Naive thymus-derived CD8-positive, alpha-beta T cell (primary cell): Measurements from ENCODE around the gene PXDN. TPM values are rescaled to one million over a fixed set of nuclear protein-coding genes. Genes with fewer than 3 reads are reported as not detected.

Experiments used
- ATAC-seq, 2 donors: fragments of 150-1000 bp; cut with Tn5 transposase in 1 of 2; sonication (Bioruptor Pico), chemical (Tn5 transposase) in 1 of 2; 1 replicate in 1 of 2; 2 replicates in 1 of 2; pipeline ENCODE4 v1.10.0; 2021; ENCODE audit warnings: mild to moderate bottlenecking in 2 of 2, moderate library complexity in 2 of 2
- POLR2A ChIA-PET: fragments of 350-600 bp; sonication (Branson Sonifier 250); formaldehyde crosslinking; loops from one replicate; lab custom pipeline; 2021; ENCODE audit warnings: antibody characterized with exemption; lab: Charles Lee
- DNase-seq, 10 donors: peaks; one replicate each; pipeline versions ENCODE4 v3.0.0 to v3.0.0-alpha.2; 2020 to 2022
- H3K27ac Mint-ChIP-seq, 10 donors: one replicate each; pipeline ENCODE4 v1.8.0; 2020 to 2022; ENCODE audit warnings: mild to moderate bottlenecking in 10 of 10, mixed read lengths in 10 of 10, moderate library complexity in 4 of 10, inconsistent platforms in 1 of 10
- H3K27me3 Mint-ChIP-seq, 5 donors: one replicate each; pipeline ENCODE4 v1.8.0; 2021 to 2022; ENCODE audit warnings: mixed read lengths in 5 of 5
- H3K36me3 Mint-ChIP-seq, 3 donors: one replicate each; pipeline ENCODE4 v1.8.0; 2020 to 2022; ENCODE audit warnings: mixed read lengths in 3 of 3, mild to moderate bottlenecking in 2 of 3, inconsistent platforms in 1 of 3
- H3K4me1 Mint-ChIP-seq, 4 donors: one replicate each; pipeline ENCODE4 v1.8.0; 2021 to 2022; ENCODE audit warnings: mixed read lengths in 4 of 4
- H3K4me3 Mint-ChIP-seq, 10 donors: one replicate each; pipeline ENCODE4 v1.8.0; 2020 to 2022; ENCODE audit warnings: mild to moderate bottlenecking in 10 of 10, mixed read lengths in 10 of 10, moderate library complexity in 6 of 10, inconsistent platforms in 1 of 10
- H3K9me3 Mint-ChIP-seq, 9 donors: one replicate each; pipeline ENCODE4 v1.8.0; 2020 to 2022; ENCODE audit warnings: mixed read lengths in 9 of 9, mild to moderate bottlenecking in 3 of 9, inconsistent platforms in 1 of 9, moderate library complexity in 1 of 9
- polyA plus RNA-seq, 3 donors: library from polyadenylated mRNA; unstranded; fragments of 300-500 nt; fragmentation: Illumina TruSeq; gene quantifications; one replicate each; pipeline ENCODE4 v1.2.3, GENCODE V29; 2021
- total RNA-seq, 8 experiments: library from RNA in 2 of 8; stranded (reverse) in 2 of 8; gene quantifications; one replicate each; pipeline ENCODE4 v1.2.3 and lab custom pipeline; 2021 to 2026

PXDN gene
- total and polyA plus RNA-seq, 5 experiments from 2014 or later = 0.42 to 2.0 (median 1.4) TPM

DNA sequence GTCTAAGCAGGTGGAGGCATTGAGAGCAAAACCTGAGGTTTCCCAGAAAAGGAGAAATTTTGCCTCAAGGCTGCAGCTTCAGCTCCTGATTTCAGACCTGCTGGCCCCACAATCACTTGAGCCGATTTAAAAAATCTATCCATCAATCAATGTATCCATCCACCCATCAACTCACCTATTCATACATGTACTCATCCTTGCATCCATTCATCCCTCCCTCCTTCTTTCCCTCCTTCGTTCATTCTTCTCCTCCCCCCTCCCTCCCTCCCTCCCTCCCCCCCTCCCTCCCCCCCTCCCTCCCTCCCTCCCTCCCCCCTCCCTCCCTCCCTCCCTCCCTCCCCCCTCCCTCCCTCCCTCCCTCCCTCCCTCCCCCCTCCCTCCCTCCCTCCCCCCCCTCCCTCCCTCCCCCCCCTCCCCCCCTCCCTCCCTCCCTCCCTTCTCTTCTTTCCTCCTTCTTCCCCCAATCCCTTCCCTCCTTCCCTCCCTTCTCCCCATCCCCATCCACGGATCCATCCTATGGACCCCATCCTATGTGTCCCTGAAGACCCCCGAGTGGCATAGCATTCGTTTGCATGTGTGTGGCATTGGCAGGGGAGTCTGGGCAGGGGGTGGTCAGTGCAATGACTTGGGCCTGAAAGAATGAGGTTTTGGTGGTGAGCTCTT lies 6.1 kb upstream of the PXDN start:
- Mint-ChIP-seq H3K4me3 (peak overlapping the region in 1 of 10 donors; percentile 68), H3K27ac (peak overlapping the region in 1 of 10 donors; percentile 38), H3K27me3 (peaks cover 21 to 52% (median 48%) of the 10 kb centered on the region in 5 donors), H3K4me1 (peaks cover 0 to 16% (median 6%) of the 10 kb centered on the region in 4 donors), H3K9me3 (peaks cover 0 to 26% (median 8%) of the 10 kb centered on the region in 9 donors), H3K36me3 (peaks cover 2 to 8% (median 5%) of the 10 kb centered on the region in 3 donors)
- DNase-seq (no peak), ATAC-seq (no peak)
- POLR2A ChIA-PET = no interaction called here

DNA sequence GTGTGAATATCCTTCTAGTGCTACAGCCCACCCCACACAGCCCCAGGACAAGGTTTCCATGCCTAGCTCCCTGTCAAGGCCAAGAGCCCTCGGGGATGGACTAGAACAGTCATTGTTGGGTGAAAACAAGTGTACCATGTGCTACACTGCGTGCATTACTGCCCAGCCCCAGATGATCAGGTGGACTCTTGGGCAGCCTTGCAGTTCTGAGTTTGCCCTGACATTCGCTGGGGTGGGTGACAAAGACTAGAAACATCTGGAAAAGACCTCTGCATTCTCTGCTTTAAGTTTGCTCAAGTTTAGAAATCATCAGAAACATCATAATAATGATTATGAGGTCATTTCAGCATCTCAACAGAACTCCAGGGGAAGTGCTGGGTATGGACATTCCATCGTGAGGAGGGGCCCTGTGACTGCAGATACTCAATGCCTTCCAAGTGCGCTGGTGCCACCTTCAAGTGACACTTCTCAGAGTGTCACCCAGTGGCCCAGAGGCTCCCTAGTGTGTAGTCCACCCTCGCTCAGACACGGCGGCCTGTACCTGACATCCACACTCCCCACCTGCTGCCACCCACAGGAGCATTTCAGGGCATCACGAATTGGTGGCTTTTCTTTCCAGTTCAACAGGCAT lies 5.3 kb upstream of the PXDN start:
- Mint-ChIP-seq H3K27me3 (peaks cover 20 to 52% (median 47%) of the 10 kb centered on the region in 5 donors), H3K4me1 (peaks cover 2 to 18% (median 7%) of the 10 kb centered on the region in 4 donors), H3K27ac (no peak overlapping the region), H3K9me3 (peaks cover 0 to 19% (median 2%) of the 10 kb centered on the region in 9 donors), H3K36me3 (peaks cover 0 to 3% (median 0%) of the 10 kb centered on the region in 3 donors), H3K4me3 (no peak overlapping the region)
- DNase-seq (no peak), ATAC-seq (no peak)
- POLR2A ChIA-PET = no interaction called here

DNA sequence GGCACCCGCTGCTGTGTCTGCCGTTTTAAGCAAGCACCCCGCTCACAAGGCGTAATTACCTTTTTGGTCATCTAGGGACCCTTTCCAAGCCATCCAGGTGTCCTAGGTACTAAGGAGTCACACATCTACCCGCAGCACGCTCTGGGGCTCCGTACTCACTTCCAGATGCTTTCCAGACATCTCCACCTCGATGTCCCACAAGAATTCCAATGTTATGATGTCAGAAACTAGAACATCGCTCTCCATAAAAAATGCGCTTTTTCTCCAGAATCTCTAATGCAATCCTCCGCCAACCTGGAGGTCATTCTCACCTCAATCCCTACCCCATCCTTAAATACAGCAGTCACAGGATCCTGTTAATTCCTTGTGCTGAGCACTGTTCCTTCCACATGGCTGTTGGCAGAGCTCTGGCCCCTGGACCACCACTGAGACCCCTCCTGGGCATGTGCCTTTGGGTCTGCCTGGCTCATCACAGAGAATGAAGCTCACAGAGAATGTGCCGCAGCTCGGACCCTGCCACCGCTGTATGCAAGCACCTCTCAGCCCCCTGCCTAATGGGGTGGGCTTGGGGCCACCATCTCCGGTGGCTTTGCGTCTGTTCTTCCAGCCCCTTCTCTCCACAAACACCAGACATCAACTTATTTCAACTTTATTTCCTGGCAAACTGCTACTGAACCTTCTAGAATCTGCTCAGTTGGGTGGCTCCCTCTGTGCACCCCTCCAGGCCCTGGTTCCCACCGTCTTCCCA lies 4.6 kb upstream of the PXDN start:
- DNase-seq (peak in 1 of 10 donors; percentile 4), ATAC-seq (no peak)
- Mint-ChIP-seq H3K27ac (no peak overlapping the region), H3K4me3 (no peak overlapping the region), H3K4me1 (peaks cover 3 to 18% (median 7%) of the 10 kb centered on the region in 4 donors), H3K36me3 (no peaks in the 10 kb centered on the region), H3K9me3 (peaks cover 0 to 14% (median 0%) of the 10 kb centered on the region in 9 donors), H3K27me3 (peaks cover 20 to 52% (median 47%) of the 10 kb centered on the region in 5 donors)
- POLR2A ChIA-PET = no interaction called here

DNA sequence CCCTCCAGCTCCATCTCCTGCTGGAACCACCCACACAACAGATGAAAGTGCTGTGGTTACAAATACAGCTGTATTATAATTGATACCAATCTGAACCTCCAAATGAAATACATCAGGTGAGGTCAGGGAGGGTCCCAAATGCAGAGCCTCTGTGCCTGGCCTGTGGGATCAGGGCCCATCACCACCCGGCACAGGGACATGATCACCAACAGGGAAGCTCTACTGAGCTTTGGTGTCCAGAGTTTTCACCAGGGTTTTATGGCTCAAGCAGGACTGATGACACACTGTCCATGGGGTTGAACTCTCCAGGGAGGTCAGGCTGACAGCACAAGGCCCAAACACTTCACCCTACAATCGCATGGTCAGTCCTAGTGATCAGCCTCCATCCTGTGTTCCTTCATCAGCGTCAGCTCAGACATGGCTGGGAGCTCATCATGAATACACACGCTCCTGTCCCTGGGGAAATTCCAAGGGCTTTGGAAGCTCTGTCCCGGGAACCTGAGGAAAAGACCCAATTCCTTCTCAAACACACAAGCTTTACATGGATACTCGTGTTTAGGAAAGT lies 3.9 kb upstream of the PXDN start:
- Mint-ChIP-seq H3K4me3 (no peak overlapping the region), H3K36me3 (no peaks in the 10 kb centered on the region), H3K27me3 (peaks cover 20 to 52% (median 47%) of the 10 kb centered on the region in 5 donors), H3K4me1 (peaks cover 3 to 18% (median 7%) of the 10 kb centered on the region in 4 donors), H3K9me3 (peaks cover 0 to 9% (median 0%) of the 10 kb centered on the region in 9 donors), H3K27ac (no peak overlapping the region)
- POLR2A ChIA-PET = no interaction called here
- DNase-seq (no peak), ATAC-seq (no peak)

DNA sequence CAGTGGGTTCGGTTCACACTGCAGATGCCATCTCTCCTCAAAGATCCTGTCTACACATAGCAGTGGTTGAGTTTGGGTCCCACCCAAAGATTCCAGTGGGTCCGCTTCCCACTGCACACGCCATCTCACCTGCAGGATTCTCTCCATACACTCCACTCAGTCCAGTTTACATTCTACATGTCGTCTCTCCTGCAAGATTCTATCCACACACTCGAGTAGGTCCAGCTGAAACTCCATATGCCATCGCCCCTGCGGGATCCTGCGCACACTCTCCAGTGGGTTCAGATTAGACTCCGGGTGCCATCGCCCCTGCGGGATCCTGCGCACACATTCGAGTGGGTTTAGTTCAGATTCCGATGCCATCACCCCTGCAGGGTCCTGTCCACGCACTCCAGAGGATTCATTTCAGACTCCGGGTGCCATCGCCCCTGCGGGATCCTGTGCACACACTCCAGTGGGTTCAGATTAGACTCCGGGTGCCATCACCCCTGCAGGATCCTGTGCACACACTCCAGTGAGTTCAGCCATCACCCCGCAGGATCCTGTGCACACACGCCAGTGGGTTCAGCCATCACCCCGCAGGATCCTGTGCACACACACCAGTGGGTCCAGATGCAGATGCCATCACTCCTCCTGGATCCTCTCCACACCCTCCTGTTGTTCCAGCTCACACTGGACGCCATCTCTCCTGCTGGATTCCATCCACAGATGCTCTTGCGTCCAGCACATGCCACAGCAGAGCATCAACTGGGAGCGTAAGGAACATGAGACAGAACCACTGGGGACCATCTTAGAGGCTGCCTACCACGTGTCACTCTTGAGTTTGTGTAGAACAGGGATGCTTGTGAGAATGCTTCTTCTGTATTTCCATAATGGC lies 3.0 kb upstream of the PXDN start:
- H3K4me3 Mint-ChIP-seq = peak overlapping the region in 1 of 10 donors; percentile 4
- H3K27ac Mint-ChIP-seq = no peak overlapping the region
- peaks cover 20 to 59% (median 47%) of the 10 kb centered on the region in 5 donors for H3K27me3 Mint-ChIP-seq
- H3K9me3 Mint-ChIP-seq = peaks cover 0 to 3% (median 0%) of the 10 kb centered on the region in 9 donors
- no peaks in the 10 kb centered on the region for H3K36me3 Mint-ChIP-seq
- ATAC-seq (no peak), DNase-seq (peak in 1 of 10 donors; percentile 8)
- POLR2A ChIA-PET = no interaction called here
- H3K4me1 Mint-ChIP-seq = peaks cover 6 to 18% (median 8%) of the 10 kb centered on the region in 4 donors

GRCh38 chr2:1746174-1747064 lies 2.1 kb upstream of the PXDN start:
- H3K27ac Mint-ChIP-seq = no peak overlapping the region
- DNase-seq (no peak), ATAC-seq (no peak)
- peaks cover 6 to 20% (median 11%) of the 10 kb centered on the region in 4 donors for H3K4me1 Mint-ChIP-seq
- H3K36me3 Mint-ChIP-seq = no peaks in the 10 kb centered on the region
- no peaks in the 10 kb centered on the region for H3K9me3 Mint-ChIP-seq
- POLR2A ChIA-PET = no interaction called here
- peak overlapping the region in 6 of 10 donors; percentile 5 to 60 (median 24) for H3K4me3 Mint-ChIP-seq
- peaks cover 19 to 68% (median 50%) of the 10 kb centered on the region in 5 donors for H3K27me3 Mint-ChIP-seq

DNA sequence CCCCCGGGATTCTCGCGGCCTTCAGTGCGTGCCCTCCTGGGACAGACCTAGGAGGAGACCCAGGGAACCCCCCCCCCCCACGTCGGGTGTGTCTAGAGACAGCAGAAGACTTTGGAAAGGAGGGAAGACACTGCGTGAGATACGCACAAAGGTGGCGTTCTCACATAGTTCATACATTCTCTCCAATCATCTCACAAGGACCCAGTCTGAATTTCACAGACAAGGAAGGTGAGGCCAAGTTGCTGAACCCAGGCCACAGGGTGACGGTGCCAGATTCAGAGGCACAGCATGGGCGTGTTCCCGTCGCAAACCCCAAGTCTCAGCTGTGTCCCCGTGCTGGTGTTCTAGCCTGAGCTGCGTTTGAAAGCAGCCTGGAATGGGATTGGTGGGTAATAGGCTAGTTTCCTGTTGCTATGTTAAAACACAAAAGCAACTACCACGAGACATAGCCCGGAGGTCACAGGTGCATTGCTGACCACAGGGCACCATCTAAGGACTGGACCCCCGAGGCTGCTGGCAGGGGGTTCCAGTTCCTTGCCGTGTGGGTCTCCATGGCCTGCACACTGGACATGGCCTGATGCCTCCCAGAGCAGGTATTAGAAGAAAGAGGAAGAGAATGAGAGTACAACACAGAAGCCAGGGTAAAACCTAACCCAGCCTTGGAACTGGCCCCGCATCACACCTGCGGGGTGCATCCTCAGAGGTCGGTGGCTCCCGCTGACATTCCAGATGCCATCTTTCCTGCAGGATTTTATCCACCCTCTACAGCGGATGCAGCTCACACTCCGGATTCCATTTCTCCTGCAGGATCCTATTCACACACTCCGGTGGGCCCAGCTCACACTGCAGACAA lies 1.1 kb upstream of the PXDN start:
- no peak for DNase-seq
- H3K4me3 Mint-ChIP-seq = peak overlapping the region in 4 of 10 donors; percentile 30 to 72 (median 47)
- H3K9me3 Mint-ChIP-seq = no peaks in the 10 kb centered on the region
- ATAC-seq = no peak
- H3K27ac Mint-ChIP-seq = no peak overlapping the region
- peaks cover 19 to 77% (median 53%) of the 10 kb centered on the region in 5 donors for H3K27me3 Mint-ChIP-seq
- no peaks in the 10 kb centered on the region for H3K36me3 Mint-ChIP-seq
- peaks cover 0 to 14% (median 10%) of the 10 kb centered on the region in 4 donors for H3K4me1 Mint-ChIP-seq
- POLR2A ChIA-PET = no interaction called here

GRCh38 chr2:1744151-1744445 lies 217 bp downstream of the PXDN start:
- Mint-ChIP-seq H3K36me3 (no peaks in the 10 kb centered on the region), H3K9me3 (no peaks in the 10 kb centered on the region), H3K27me3 (peaks cover 19 to 71% (median 47%) of the 10 kb centered on the region in 5 donors), H3K27ac (no peak overlapping the region), H3K4me1 (peaks cover 0 to 14% (median 9%) of the 10 kb centered on the region in 4 donors), H3K4me3 (peak overlapping the region in 2 of 10 donors; percentile 34 to 37)
- POLR2A ChIA-PET = no interaction called here
- DNase-seq = peak in 1 of 10 donors; percentile 50
- ATAC-seq = peak in 1 of 2 donors; percentile 39

GRCh38 chr2:1743396-1744150 lies 742 bp downstream of the PXDN start:
- Mint-ChIP-seq H3K36me3 (no peaks in the 10 kb centered on the region), H3K9me3 (no peaks in the 10 kb centered on the region), H3K4me3 (peak overlapping the region in 6 of 10 donors; percentile 63 to 88 (median 74)), H3K27me3 (peaks cover 16 to 66% (median 47%) of the 10 kb centered on the region in 5 donors), H3K27ac (no peak overlapping the region), H3K4me1 (peaks cover 0 to 14% (median 8%) of the 10 kb centered on the region in 4 donors)
- POLR2A ChIA-PET = no interaction called here
- ATAC-seq (no peak), DNase-seq (no peak)
